BLaER1 (cell line): Measurements from ENCODE around the gene TSACC.

Experiments
- H3K27ac ChIP-seq: shearing (Covaris generic); formaldehyde crosslinking; 2 replicates; pipeline ENCODE4 v1.8.1; 2022
- H3K27me3 ChIP-seq: shearing (Covaris generic); formaldehyde crosslinking; 2 replicates; pipeline ENCODE4 v1.8.1; 2022
- H3K36me3 ChIP-seq: shearing (Covaris generic); formaldehyde crosslinking; 2 replicates; pipeline ENCODE4 v1.8.1; 2022
- H3K4me1 ChIP-seq: shearing (Covaris generic); formaldehyde crosslinking; 2 replicates; pipeline ENCODE4 v1.8.1; 2022
- H3K4me2 ChIP-seq: shearing (Covaris generic); formaldehyde crosslinking; 2 replicates; pipeline ENCODE4 v1.8.1; 2022
- H3K4me3 ChIP-seq: shearing (Covaris generic); formaldehyde crosslinking; 2 replicates; pipeline ENCODE4 v1.8.1; 2022
- H3K9ac ChIP-seq: shearing (Covaris generic); formaldehyde crosslinking; 2 replicates; pipeline ENCODE4 v1.8.1; 2022
- H3K9me3 ChIP-seq: shearing (Covaris generic); formaldehyde crosslinking; 2 replicates; pipeline ENCODE4 v1.8.1; 2022
- H4K20me1 ChIP-seq: shearing (Covaris generic); formaldehyde crosslinking; 2 replicates; pipeline ENCODE4 v1.8.1; 2022
- Cebpa-rat ChIP-seq: shearing (Covaris generic); IDR thresholded peaks from 2 replicates; pipeline ENCODE4 v1.8.1; 2022

Gene TSACC

GRCh38 chr1:156383023-156383422 lies 44.7 kb downstream of the TSACC start:
- TF ChIP-seq Cebpa-rat: no peak
- no peaks in the 10 kb centered on the region for H3K9me3 ChIP-seq
- no peak overlapping the region for H3K9ac ChIP-seq
- H3K27me3 ChIP-seq: peaks cover 23% of the 10 kb centered on the region
- H3K36me3 ChIP-seq: no peaks in the 10 kb centered on the region
- peaks cover 1% of the 10 kb centered on the region; the same call in 1 of the 2 replicates for H4K20me1 ChIP-seq
- no peak overlapping the region for H3K4me2 ChIP-seq
- H3K4me3 ChIP-seq: no peak overlapping the region
- no peak overlapping the region for H3K27ac ChIP-seq
- H3K4me1 ChIP-seq: peaks cover 25% of the 10 kb centered on the region

DNA sequence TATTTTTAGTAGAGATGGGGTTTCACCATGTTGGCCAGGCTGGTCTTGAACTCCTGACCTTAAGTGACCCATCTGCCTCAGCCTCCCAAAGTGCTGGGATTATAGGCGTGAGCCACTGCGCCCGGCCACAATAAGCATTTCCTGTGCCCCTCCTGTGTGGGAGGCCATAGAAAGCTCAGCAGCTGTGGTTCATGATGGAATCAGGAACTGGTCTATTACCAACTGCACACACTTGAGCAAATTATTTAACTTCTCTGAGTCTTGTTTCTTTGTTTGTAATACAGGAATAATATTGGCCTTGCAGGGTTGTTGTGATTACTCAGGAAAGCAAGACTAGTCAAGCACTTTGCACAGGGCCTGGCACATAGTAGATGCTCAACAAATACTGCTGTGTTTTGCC lies 45.7 kb downstream of the TSACC start:
- Histone ChIP-seq H4K20me1 (peaks cover 5% of the 10 kb centered on the region; the same call in 1 of the 2 replicates), H3K4me2 (peak overlapping the region; percentile 36), H3K27me3 (peaks cover 33% of the 10 kb centered on the region), H3K4me3 (no peak overlapping the region), H3K4me1 (peaks cover 25% of the 10 kb centered on the region), H3K9ac (no peak overlapping the region), H3K9me3 (no peaks in the 10 kb centered on the region), H3K36me3 (no peaks in the 10 kb centered on the region), H3K27ac (no peak overlapping the region)
- TF ChIP-seq Cebpa-rat: no peak

DNA sequence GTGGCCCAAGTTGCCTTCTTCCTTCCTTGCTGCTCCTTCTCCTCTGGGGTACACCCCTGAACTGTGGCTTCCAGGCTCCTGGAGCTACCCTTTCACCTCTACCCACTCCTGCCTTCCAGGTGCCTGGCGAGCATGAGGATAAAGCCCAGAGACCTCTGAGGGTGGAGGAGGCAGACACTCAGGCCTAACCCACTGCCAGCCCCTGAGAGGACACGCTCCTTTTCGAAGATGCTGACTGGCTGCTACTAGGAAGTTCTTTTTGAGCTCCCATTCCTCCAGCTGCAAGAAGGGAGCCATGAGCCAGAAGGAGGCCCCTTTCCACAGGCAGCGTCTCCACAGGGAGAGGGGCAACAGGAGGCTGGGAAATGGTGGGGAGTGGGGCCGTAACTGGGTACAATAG lies 46.3 kb downstream of the TSACC start:
- Histone ChIP-seq H3K9ac (no peak overlapping the region), H3K36me3 (no peaks in the 10 kb centered on the region), H3K9me3 (no peaks in the 10 kb centered on the region), H3K4me1 (peaks cover 25% of the 10 kb centered on the region), H3K4me2 (peak overlapping the region; percentile 62), H3K27me3 (peaks cover 39% of the 10 kb centered on the region), H3K27ac (no peak overlapping the region), H3K4me3 (no peak overlapping the region), H4K20me1 (peaks cover 5% of the 10 kb centered on the region; the same call in 1 of the 2 replicates)
- TF ChIP-seq Cebpa-rat: no peak

- Histone ChIP-seq H3K27ac (no peak overlapping the region), H4K20me1 (peaks cover 5% of the 10 kb centered on the region; the same call in 1 of the 2 replicates), H3K36me3 (no peaks in the 10 kb centered on the region), H3K27me3 (peaks cover 49% of the 10 kb centered on the region), H3K9ac (no peak overlapping the region), H3K4me3 (no peak overlapping the region), H3K9me3 (no peaks in the 10 kb centered on the region), H3K4me1 (peaks cover 25% of the 10 kb centered on the region), H3K4me2 (peak overlapping the region; percentile 62)
- TF ChIP-seq Cebpa-rat: no peak
Observed at GRCh38 chr1:156385534-156386031, 47.3 kb downstream of the TSACC start.

DNA sequence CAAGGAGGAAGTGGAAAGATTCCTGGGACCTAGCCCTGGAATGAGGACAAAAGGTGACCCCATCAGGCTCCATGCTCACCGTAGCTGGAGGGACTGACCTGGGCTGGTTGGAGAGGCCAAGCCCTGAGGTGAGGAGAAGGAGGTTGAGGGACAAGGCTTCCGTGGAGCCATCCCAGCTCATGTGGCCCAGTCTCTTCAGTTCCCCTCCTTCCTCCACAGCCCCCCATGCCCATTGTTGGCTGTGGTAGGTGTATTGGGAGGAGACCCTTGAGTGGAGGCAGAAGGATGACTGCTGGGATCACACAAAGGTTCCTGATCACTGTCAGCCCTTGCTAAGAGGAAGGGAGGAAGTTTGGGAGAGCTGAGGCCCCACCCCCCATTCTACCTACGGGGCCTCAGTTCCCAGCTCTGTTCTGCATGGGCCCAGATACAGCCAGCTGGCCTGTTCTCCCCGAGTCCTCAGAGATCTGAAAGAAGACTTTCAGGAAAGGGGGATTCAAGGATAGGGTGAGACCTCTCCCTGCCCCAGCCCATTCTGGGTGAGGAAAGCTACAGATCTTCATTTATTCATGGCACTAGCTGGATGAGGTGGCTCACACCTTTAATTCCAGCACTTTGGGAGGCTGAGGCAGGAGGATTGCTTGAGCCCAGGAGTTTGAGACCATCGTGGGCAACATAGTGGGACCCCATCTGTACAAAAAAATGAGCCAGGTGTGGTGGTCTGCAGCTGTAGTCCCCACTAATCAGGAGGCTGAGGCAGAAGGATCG lies 48.0 kb downstream of the TSACC start:
- Histone ChIP-seq H3K36me3 (no peaks in the 10 kb centered on the region), H3K9me3 (no peaks in the 10 kb centered on the region), H3K9ac (no peak overlapping the region), H3K4me3 (no peak overlapping the region), H3K4me1 (peaks cover 25% of the 10 kb centered on the region), H4K20me1 (peaks cover 5% of the 10 kb centered on the region; the same call in 1 of the 2 replicates), H3K4me2 (peak overlapping the region; percentile 62), H3K27ac (no peak overlapping the region), H3K27me3 (peaks cover 56% of the 10 kb centered on the region)
- no peak for TF ChIP-seq Cebpa-rat

- Histone ChIP-seq H3K4me1 (peaks cover 25% of the 10 kb centered on the region), H3K27me3 (peaks cover 64% of the 10 kb centered on the region), H3K27ac (no peak overlapping the region), H3K36me3 (no peaks in the 10 kb centered on the region), H3K9ac (no peak overlapping the region), H3K9me3 (no peaks in the 10 kb centered on the region), H4K20me1 (peaks cover 5% of the 10 kb centered on the region; the same call in 1 of the 2 replicates), H3K4me3 (no peak overlapping the region), H3K4me2 (no peak overlapping the region)
- TF ChIP-seq Cebpa-rat: no peak
Observed at GRCh38 chr1:156386949-156387869, 48.9 kb downstream of the TSACC start.

- Histone ChIP-seq H3K4me1 (peaks cover 25% of the 10 kb centered on the region), H3K27me3 (peaks cover 64% of the 10 kb centered on the region), H3K27ac (no peak overlapping the region), H3K4me2 (no peak overlapping the region), H4K20me1 (peaks cover 5% of the 10 kb centered on the region; the same call in 1 of the 2 replicates), H3K36me3 (no peaks in the 10 kb centered on the region), H3K9ac (no peak overlapping the region), H3K4me3 (no peak overlapping the region), H3K9me3 (no peaks in the 10 kb centered on the region)
- no peak for TF ChIP-seq Cebpa-rat
Observed at GRCh38 chr1:156387870-156388173, 49.5 kb downstream of the TSACC start.

- peaks cover 64% of the 10 kb centered on the region for H3K27me3 ChIP-seq
- TF ChIP-seq Cebpa-rat: no peak
- no peaks in the 10 kb centered on the region for H3K36me3 ChIP-seq
- no peak overlapping the region for H3K4me2 ChIP-seq
- H3K9ac ChIP-seq: no peak overlapping the region
- peaks cover 25% of the 10 kb centered on the region for H3K4me1 ChIP-seq
- no peaks in the 10 kb centered on the region for H3K9me3 ChIP-seq
- H3K4me3 ChIP-seq: no peak overlapping the region
- H4K20me1 ChIP-seq: peaks cover 5% of the 10 kb centered on the region; the same call in 1 of the 2 replicates
- H3K27ac ChIP-seq: no peak overlapping the region
Observed at GRCh38 chr1:156388174-156389137, 50.1 kb downstream of the TSACC start.

DNA sequence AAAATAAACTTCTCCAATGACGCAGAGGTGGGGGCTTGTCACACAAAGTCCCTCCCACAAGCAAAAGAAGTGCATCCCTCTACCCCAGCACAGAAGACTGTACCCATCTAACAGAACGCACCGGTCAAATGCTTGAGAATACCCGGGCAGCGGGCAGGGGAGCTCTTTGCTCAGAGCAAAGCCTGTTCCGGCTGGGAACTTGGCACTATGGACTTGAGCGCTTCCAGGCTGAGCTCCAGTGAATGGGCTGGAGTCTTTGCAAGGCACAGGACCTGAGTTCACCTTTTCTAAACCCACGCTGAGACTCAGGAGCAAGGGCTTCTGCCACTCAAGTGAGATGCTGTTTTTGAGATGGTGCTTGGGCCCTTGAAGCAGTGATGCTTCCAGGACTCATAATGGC lies 51.0 kb downstream of the TSACC start:
- Histone ChIP-seq H3K4me2 (no peak overlapping the region), H3K36me3 (no peaks in the 10 kb centered on the region), H3K4me3 (no peak overlapping the region), H3K27ac (no peak overlapping the region), H4K20me1 (peaks cover 5% of the 10 kb centered on the region; the same call in 1 of the 2 replicates), H3K4me1 (peaks cover 19% of the 10 kb centered on the region), H3K9me3 (no peaks in the 10 kb centered on the region), H3K27me3 (peaks cover 64% of the 10 kb centered on the region), H3K9ac (no peak overlapping the region)
- no peak for TF ChIP-seq Cebpa-rat
